Hypothalamus (tissue), 51 donors: ENCODE measurements around the gene ADAMTS2.

Source experiments
- DNase-seq, 51 donors: peaks; one replicate each; lab custom pipeline; 2025; lab: John Stamatoyannopoulos, UW

Gene ADAMTS2

GRCh38 chr5:179207920-179208705 lies 137.1 kb downstream of the ADAMTS2 start:
- DNase-seq, result no peak

GRCh38 chr5:179207470-179207869 lies 137.8 kb downstream of the ADAMTS2 start:
- no peak for DNase-seq

GRCh38 chr5:179206366-179206765 lies 138.9 kb downstream of the ADAMTS2 start:
- no peak for DNase-seq

GRCh38 chr5:179205277-179205676 lies 140.0 kb downstream of the ADAMTS2 start:
- DNase-seq, result no peak

GRCh38 chr5:179204572-179204971 lies 140.7 kb downstream of the ADAMTS2 start:
- DNase-seq, result no peak

- DNase-seq, result no peak
Observed at GRCh38 chr5:179203248-179203647, 142.0 kb downstream of the ADAMTS2 start.

GRCh38 chr5:179201986-179202385 lies 143.3 kb downstream of the ADAMTS2 start:
- DNase-seq, result no peak

GRCh38 chr5:179199246-179199645 lies 146.0 kb downstream of the ADAMTS2 start:
- DNase-seq, result no peak

- DNase-seq, result no peak
Observed at GRCh38 chr5:179198825-179199224, 146.4 kb downstream of the ADAMTS2 start.

GRCh38 chr5:179196405-179197079 lies 148.7 kb downstream of the ADAMTS2 start:
- no peak for DNase-seq

GRCh38 chr5:179195561-179196404 lies 149.5 kb downstream of the ADAMTS2 start:
- no peak for DNase-seq

- DNase-seq, result no peak
Observed at GRCh38 chr5:179194941-179195381, 150.3 kb downstream of the ADAMTS2 start.

GRCh38 chr5:179194201-179194910 lies 150.9 kb downstream of the ADAMTS2 start:
- DNase-seq, result no peak

GRCh38 chr5:179193746-179194145 lies 151.5 kb downstream of the ADAMTS2 start:
- no peak for DNase-seq

- peak in 1 of 51 donors; percentile 5 for DNase-seq
Observed at GRCh38 chr5:179192891-179193470, 152.3 kb downstream of the ADAMTS2 start.

- DNase-seq, result no peak
Observed at GRCh38 chr5:179192185-179192890, 152.9 kb downstream of the ADAMTS2 start.

GRCh38 chr5:179191506-179192184 lies 153.6 kb downstream of the ADAMTS2 start:
- no peak for DNase-seq

GRCh38 chr5:179190851-179191505 lies 154.3 kb downstream of the ADAMTS2 start:
- no peak for DNase-seq
